Ascending aorta (tissue), 2 donors: ENCODE data around the gene PROSER3. TPM values are rescaled to one million over a fixed set of nuclear protein-coding genes. Genes with fewer than 3 reads are reported as not detected.
"Not testable (repeated sequence)": the region's sequence is repeated elsewhere in the genome, so short reads cannot be mapped to it uniquely, and the experiment has no call there.

Experiments
- DNase-seq, 2 donors: peaks; one replicate each; pipeline ENCODE4 v3.0.0-alpha.2; 2019; ENCODE audit warnings: low spot score in 2 of 2
- H3K27ac ChIP-seq, 2 donors: fragments of 200-600 bp; sonication (generic); one replicate each; pipeline ENCODE4 v1.5.1; 2016 to 2017; ENCODE audit warnings: mild to moderate bottlenecking in 1 of 2
- H3K27me3 ChIP-seq: fragments of 200-600 bp; sonication (generic); one replicate; pipeline ENCODE4 v1.5.1; 2017
- H3K36me3 ChIP-seq, 2 donors: fragments of 200-600 bp; sonication (generic); one replicate each; pipeline ENCODE4 v1.5.1; 2016
- H3K4me1 ChIP-seq, 2 donors: fragments of 200-600 bp; sonication (generic); one replicate each; pipeline ENCODE4 v1.5.1; 2016 to 2017; ENCODE audit warnings: mild to moderate bottlenecking in 1 of 2
- H3K4me3 ChIP-seq, 2 donors: fragments of 200-600 bp; sonication (generic); one replicate each; pipeline ENCODE4 v1.5.1; 2016 to 2017; ENCODE audit warnings: mild to moderate bottlenecking in 1 of 2
- H3K9me3 ChIP-seq, 2 donors: fragments of 200-600 bp; sonication (generic); one replicate each; pipeline ENCODE4 v1.5.1; 2016
- intact Hi-C: fragments of 100-400 bp; cut with DNase I; formaldehyde crosslinking; loops from one replicate; pipeline ENCODE4 v1.15.1; 2023
- total RNA-seq: library from RNA; depleted of rRNA; stranded (reverse); fragments of >200 nt; gene quantifications from one replicate; pipeline ENCODE4 v1.1.0, GENCODE V29; 2016
- TF ChIP-seq, protein P1 (sequence below), 3 experiments: fragments of 200-600 bp in 2 of 3; fragments of 450-650 bp in 1 of 3; sonication (generic) in 2 of 3; IDR thresholded peaks; one replicate each; pipeline ENCODE4 v1.5.1; 2016 to 2019; ENCODE audit warnings: antibody characterized with exemption in 3 of 3, mild to moderate bottlenecking in 1 of 3, moderate library complexity in 1 of 3

PROSER3 gene
- total RNA-seq, 1 donor from 2014 or later, result 6.5 TPM

DNA sequence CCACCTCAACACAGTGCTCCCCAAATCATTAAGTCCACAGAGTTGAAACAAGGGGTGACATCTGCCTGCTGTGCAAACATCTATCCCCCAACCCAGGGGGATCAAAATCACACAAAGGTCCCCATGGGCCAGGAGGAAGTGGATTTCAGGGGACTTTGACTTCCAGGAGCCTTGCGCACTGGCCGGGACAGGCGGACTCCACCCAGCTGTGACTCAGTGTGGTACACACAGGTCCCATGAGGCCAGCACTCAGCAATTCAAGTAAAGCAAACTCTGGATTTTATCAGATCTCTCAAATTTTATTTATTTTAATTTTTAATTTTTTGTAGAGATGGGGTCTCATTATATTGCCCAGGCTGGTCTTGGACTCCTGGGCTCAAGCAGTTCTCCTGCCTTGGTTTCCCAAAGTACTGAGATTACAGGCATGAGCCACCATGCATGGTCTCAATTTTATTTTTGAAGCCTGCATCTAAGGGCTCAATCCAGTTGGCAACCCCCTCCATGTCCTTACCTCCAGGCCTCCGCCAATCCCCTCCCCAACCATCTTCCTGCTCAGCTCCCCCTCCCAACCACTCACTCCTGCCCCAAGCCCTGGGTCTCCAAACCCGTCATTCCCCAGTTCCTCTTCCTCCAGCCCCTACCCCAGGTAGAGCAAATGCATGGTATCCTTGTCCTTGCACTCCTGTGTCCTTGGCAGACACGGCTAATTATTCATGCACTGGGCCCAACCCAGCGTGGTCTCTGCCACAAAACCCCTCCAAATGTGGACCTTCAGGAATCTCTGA, 35.6 kb downstream of the PROSER3 start:
- intact Hi-C loops, result no loop called here
- H3K4me1 ChIP-seq, result no peaks in the 10 kb centered on the region
- H3K27me3 ChIP-seq, result no peaks in the 10 kb centered on the region
- no peak overlapping the region for H3K27ac ChIP-seq
- no peak overlapping the region for H3K4me3 ChIP-seq
- no peaks in the 10 kb centered on the region for H3K36me3 ChIP-seq
- H3K9me3 ChIP-seq, result no peaks in the 10 kb centered on the region
- TF ChIP-seq, protein P1, sequence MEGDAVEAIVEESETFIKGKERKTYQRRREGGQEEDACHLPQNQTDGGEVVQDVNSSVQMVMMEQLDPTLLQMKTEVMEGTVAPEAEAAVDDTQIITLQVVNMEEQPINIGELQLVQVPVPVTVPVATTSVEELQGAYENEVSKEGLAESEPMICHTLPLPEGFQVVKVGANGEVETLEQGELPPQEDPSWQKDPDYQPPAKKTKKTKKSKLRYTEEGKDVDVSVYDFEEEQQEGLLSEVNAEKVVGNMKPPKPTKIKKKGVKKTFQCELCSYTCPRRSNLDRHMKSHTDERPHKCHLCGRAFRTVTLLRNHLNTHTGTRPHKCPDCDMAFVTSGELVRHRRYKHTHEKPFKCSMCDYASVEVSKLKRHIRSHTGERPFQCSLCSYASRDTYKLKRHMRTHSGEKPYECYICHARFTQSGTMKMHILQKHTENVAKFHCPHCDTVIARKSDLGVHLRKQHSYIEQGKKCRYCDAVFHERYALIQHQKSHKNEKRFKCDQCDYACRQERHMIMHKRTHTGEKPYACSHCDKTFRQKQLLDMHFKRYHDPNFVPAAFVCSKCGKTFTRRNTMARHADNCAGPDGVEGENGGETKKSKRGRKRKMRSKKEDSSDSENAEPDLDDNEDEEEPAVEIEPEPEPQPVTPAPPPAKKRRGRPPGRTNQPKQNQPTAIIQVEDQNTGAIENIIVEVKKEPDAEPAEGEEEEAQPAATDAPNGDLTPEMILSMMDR (IDR thresholded peaks at IDR 0.05), result no peak
- no peak for DNase-seq

DNA sequence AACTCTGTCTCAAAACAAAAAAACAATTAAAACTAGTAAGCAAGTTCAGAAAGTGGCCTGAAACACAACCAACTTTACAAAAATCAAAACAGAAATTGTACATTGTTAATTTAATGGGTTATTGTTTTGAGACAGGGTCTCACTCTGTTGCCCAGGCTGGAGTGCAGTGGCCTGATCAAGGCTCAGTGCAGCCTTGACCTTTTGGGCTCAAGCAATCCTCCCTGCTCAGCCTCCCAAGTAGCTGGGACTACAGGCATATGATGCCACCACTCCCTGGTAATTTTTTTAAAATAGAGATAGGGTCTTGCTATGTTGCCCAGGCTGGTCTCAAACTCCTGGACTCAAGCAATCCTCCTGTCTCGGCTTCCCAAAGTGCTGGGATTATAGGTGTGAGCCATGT, 37.6 kb downstream of the PROSER3 start:
- H3K27me3 ChIP-seq, H3K9me3 ChIP-seq, H3K36me3 ChIP-seq, intact Hi-C loops, H3K27ac ChIP-seq, DNase-seq, H3K4me3 ChIP-seq, H3K4me1 ChIP-seq: not testable (repeated sequence)

DNA sequence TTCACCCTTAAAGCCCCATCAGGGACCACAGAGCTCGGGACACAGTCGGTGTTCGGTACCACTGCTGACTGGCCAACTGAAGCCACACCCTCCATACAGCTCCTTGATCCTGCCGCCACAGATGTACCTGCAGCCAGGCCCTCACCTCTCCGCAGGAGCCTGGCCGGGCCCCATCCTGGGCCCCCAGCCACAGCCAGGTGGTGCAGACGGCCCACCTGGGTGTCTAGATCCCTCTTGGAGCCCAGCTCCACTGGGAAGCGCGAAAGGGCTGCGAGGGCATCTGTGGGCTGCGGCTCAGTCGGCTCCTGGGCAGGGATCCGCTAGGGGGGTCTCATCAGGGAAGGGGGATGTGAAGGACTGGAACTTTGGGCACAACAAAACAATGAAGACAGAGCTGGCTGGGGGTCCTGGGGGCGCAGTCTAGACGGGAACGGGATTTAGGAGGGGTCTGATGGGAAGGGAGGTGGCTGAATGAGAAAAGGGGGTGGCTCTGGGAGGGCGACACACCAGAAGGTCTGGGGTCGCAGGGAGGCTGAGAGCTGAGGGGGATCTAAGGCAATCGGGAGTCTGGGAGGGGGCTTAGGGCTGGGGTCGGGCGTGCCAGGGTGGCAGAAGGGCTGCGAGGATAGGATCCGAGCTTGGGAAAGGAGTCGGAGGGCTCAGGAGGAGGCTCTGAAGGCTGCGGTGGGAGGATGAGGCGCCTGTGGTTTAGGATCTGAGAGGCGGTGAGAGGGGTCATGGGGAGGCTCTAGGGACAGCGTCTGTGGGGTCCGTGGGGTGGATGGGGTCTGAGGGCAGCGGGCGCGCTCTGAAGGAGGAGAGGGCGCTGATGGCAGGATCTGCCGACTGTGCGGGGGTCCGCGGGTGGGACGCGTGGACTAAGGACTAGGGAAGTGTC, 38.9 kb downstream of the PROSER3 start:
- Histone ChIP-seq H3K27me3 (no peaks in the 10 kb centered on the region), H3K4me1 (no peaks in the 10 kb centered on the region), H3K9me3 (no peaks in the 10 kb centered on the region), H3K27ac (no peak overlapping the region), H3K4me3 (no peak overlapping the region), H3K36me3 (no peaks in the 10 kb centered on the region)
- intact Hi-C loops, result no loop called here
- TF ChIP-seq, protein P1 (IDR thresholded peaks at IDR 0.05), result no peak
- no peak for DNase-seq

DNA sequence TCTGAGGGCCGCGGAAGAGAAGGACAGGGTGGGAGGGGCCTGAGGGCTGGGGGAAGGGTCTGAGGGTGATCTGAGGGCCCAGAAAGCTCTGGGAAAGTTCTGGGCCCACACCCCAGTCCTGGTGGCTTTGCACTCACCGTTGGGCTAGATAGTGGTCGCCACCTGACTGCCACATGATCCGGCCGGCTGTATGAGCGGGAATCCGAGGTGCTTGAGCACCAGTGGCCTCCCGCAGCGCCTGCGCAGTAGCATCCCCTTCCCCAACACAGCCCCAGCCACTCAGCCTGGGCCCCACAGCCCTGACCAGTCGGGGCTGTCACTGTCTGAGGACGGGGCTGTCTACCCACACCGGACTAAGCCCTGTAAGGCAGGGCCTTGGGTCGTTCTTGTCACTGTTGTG, 39.7 kb downstream of the PROSER3 start:
- H3K4me1 ChIP-seq, result no peaks in the 10 kb centered on the region
- H3K36me3 ChIP-seq, result no peaks in the 10 kb centered on the region
- H3K27ac ChIP-seq, result no peak overlapping the region
- TF ChIP-seq, protein P1 (IDR thresholded peaks at IDR 0.05), result no peak
- no peak for DNase-seq
- intact Hi-C loops, result no loop called here
- H3K9me3 ChIP-seq, result no peaks in the 10 kb centered on the region
- no peak overlapping the region for H3K4me3 ChIP-seq
- no peaks in the 10 kb centered on the region for H3K27me3 ChIP-seq

DNA sequence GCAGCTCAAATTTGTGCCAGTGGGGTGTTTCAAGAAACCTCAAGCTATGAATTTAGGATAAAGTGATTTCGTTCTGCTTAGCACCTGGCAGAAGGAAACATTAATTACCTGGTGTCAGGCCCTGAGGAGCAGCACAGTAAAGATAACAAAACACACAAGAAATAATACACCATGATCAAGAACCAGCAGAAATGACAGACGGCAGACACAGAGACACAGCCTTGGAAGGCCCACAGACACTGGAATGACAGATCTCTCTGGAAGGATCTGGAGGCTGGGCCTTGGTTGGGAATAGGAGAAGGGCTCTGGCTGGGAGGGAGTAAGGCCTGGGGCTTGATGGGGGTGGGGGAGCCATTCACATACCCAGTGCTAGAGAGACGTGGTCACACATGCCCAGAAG, 43.9 kb downstream of the PROSER3 start:
- DNase-seq, result no peak
- intact Hi-C loops, result no loop called here
- no peaks in the 10 kb centered on the region for H3K27me3 ChIP-seq
- H3K4me3 ChIP-seq, result no peak overlapping the region
- H3K27ac ChIP-seq, result no peak overlapping the region
- no peaks in the 10 kb centered on the region for H3K4me1 ChIP-seq
- H3K36me3 ChIP-seq, result no peaks in the 10 kb centered on the region
- TF ChIP-seq, protein P1 (IDR thresholded peaks at IDR 0.05), result no peak
- no peaks in the 10 kb centered on the region for H3K9me3 ChIP-seq

DNA sequence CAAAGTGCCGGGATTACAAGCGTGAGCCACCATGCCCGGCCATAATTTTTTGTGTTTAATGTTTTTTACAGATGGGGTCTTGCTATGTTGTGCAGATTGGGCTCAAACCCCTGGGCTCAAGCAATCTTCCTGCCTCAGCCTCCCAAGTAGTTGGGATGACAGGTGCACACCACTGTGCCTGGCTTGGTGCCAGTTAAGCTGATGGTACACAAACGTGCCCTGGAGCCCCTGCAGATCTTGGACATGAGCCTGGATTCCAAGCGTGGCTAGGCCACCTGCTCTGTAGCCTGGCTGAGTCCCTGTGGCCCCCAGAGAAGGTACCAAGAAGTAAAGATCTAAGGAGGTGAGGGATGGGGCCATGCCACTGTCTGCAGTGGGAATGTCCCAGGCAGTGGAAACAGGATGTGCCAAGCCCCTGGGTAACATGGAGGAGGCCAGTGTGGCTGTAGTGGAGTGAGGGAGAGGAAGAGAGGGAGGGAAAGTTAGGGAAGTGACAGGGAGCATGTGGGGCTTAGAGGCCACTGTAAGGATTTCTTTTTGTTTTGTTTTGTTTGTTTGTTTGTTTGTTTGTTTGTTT, 47.6 kb downstream of the PROSER3 start:
- no peak for DNase-seq
- no peak overlapping the region for H3K27ac ChIP-seq
- no peaks in the 10 kb centered on the region for H3K36me3 ChIP-seq
- no peaks in the 10 kb centered on the region for H3K4me1 ChIP-seq
- no peaks in the 10 kb centered on the region for H3K9me3 ChIP-seq
- no peak overlapping the region for H3K4me3 ChIP-seq
- no peaks in the 10 kb centered on the region for H3K27me3 ChIP-seq
- intact Hi-C loops, result no loop called here
- TF ChIP-seq, protein P1 (IDR thresholded peaks at IDR 0.05), result no peak
